Uterus (tissue), 2 donors: Measurements from ENCODE around the gene KLHL3.

Experiments
- CTCF ChIP-seq, 4 experiments: fragments of 200-600 bp in 2 of 4; fragments of 450-650 bp in 2 of 4; sonication (generic) in 2 of 4; IDR thresholded peaks; one replicate each; pipeline ENCODE4 v1.5.1; 2016 to 2019; ENCODE audit warnings: antibody characterized with exemption in 4 of 4, mild to moderate bottlenecking in 2 of 4, moderate library complexity in 1 of 4
- POLR2A ChIP-seq, 2 donors: fragments of 450-650 bp; IDR thresholded peaks; one replicate each; pipeline ENCODE4 v1.6.1; 2016; ENCODE audit warnings: antibody characterized with exemption in 2 of 2, mild to moderate bottlenecking in 1 of 2, moderate library complexity in 1 of 2

GRCh38 chr5:137681191-137681590, 54.7 kb downstream of the KLHL3 start:
- no peak for TF ChIP-seq CTCF (IDR thresholded peaks at IDR 0.05)
- no peak for TF ChIP-seq POLR2A (IDR thresholded peaks at IDR 0.05)
